ENCODE results near the gene STK10. TPM values are rescaled to one million over a fixed set of nuclear protein-coding genes. Genes with fewer than 3 reads are reported as not detected.

STK10 gene
- total and polyA plus RNA-seq, 2 of the 8 experiments (the other 6 are each of a cell fraction or from before 2014, with no cell fraction given): 10.5 to 21.4 TPM

GRCh38 chr5:172133359-172134029 lies 54.5 kb downstream of the STK10 start:
- FAIRE-seq: no peak
- Histone ChIP-seq H3K36me3 (ENCODE audit: control insufficient read depth in 2 of 4, insufficient read depth in 4 of 4, low read length in 3 of 4) (no peaks in the 10 kb centered on the region), H4K5ac (ENCODE audit: insufficient read length, low read depth, low read length) (no peak overlapping the region), H2AFZ (ENCODE audit: low read length) (no peak overlapping the region), H4K20me1 (replicated peaks in 1 of 2; ENCODE audit: control insufficient read depth in 1 of 2, insufficient read depth in 2 of 2, low read length in 2 of 2) (no peaks in the 10 kb centered on the region), H3K79me2 (ENCODE audit: control insufficient read depth in 1 of 2, insufficient read depth in 2 of 2, low read length in 2 of 2) (no peaks in the 10 kb centered on the region), H3K4me3 (ENCODE audit: extremely low read depth in 1 of 4, insufficient read depth in 2 of 4, low read depth in 3 of 4, low read length in 4 of 4) (no peak overlapping the region), H2BK5ac (ENCODE audit: low read depth, low read length) (no peak overlapping the region), H2BK12ac (ENCODE audit: low read depth, low read length) (no peak overlapping the region), H3K56ac (replicated peaks; ENCODE audit: insufficient read length, low read depth, low read length) (no peak overlapping the region), H3K27me3 (replicated peaks in 1 of 4; ENCODE audit: control insufficient read depth in 3 of 4, extremely low read depth in 1 of 4, insufficient read depth in 3 of 4, low read length in 3 of 4) (no peaks in the 10 kb centered on the region), H3K14ac (ENCODE audit: insufficient read length) (no peak overlapping the region), H3K23ac (ENCODE audit: insufficient read length) (no peak overlapping the region), H3K4me2 (ENCODE audit: insufficient read depth in 1 of 2, low read depth in 2 of 2, low read length in 2 of 2) (no peak overlapping the region), H4K8ac (ENCODE audit: extremely low read depth, insufficient read depth, low read length) (no peak overlapping the region), H3K18ac (ENCODE audit: extremely low read depth, low read length) (no peak overlapping the region), H2AK5ac (ENCODE audit: low read depth, low read length) (no peak overlapping the region), H4K91ac (replicated peaks; ENCODE audit: insufficient read length, low read length) (no peak overlapping the region), H3K4me1 (replicated peaks in 1 of 4; ENCODE audit: control insufficient read depth in 3 of 4, insufficient read depth in 4 of 4, low read length in 3 of 4) (no peaks in the 10 kb centered on the region), H3K4ac (replicated peaks; ENCODE audit: insufficient read length, low read depth, low read length) (no peak overlapping the region), H2BK15ac (ENCODE audit: low read length) (no peak overlapping the region), H3K27ac (ENCODE audit: low read depth, low read length) (no peak overlapping the region), H3K9me3 (ENCODE audit: insufficient read depth in 2 of 2, low read depth in 1 of 2, low read length in 1 of 2) (no peaks in the 10 kb centered on the region; a peak in 1 of 4 replicates), H3K23me2 (ENCODE audit: low read depth, low read length) (peaks cover 2% of the 10 kb centered on the region; the same call in 1 of the 2 replicates), H2BK20ac (ENCODE audit: low read length) (no peak overlapping the region), H2BK120ac (replicated peaks; ENCODE audit: low read depth, low read length) (no peak overlapping the region), H3K79me1 (ENCODE audit: low read depth, low read length) (no peaks in the 10 kb centered on the region), H3K9ac (replicated peaks in 1 of 4; ENCODE audit: extremely low read depth in 1 of 4, low read depth in 3 of 4, low read length in 3 of 4) (no peak overlapping the region)
- WGBS, 2 experiments (ENCODE audit: extremely low coverage in 1 of 2, insufficient coverage in 1 of 2, insufficient read length in 1 of 2, insufficient replicate concordance in 2 of 2, low coverage in 1 of 2, low lambda C conversion rate in 2 of 2, missing lambda C conversion rate in 1 of 2): 94% methylated on average over 10 of the region's 10 CpGs; no CpG with 5 or more reads in 1 of the 2 experiments
- ChIA-PET POLR2A (ENCODE audit: partially characterized antibody) (no interaction called here), CTCF (ENCODE audit: partially characterized antibody) (interaction anchor here (1.0 kb wide), 2 partner anchors 10 to 50 kb away, joined by 3 to 4 read pairs; no protein-coding TSS in a partner anchor)
- DNase-seq (ENCODE audit: low read depth in 1 of 2, low spot score in 2 of 2): no peak
- no peak for TF ChIP-seq JUN (IDR thresholded peaks at IDR 0.05; ENCODE audit: low read depth, low read length)
- TF ChIP-seq, protein P1, sequence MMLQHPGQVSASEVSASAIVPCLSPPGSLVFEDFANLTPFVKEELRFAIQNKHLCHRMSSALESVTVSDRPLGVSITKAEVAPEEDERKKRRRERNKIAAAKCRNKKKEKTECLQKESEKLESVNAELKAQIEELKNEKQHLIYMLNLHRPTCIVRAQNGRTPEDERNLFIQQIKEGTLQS (IDR thresholded peaks at IDR 0.05; ENCODE audit: insufficient read depth, low read depth, low read length): no peak

Measured in H1 (cell line).